Cardiac septum (tissue), 1 donor: ENCODE data around the gene PDZK1IP1. TPM values are rescaled to one million over a fixed set of nuclear protein-coding genes. Genes with fewer than 3 reads are reported as not detected.

ENCODE experiments used
- DNase-seq: peaks from one replicate; pipeline ENCODE4 v3.0.0-alpha.2; 2020; ENCODE audit warnings: low spot score
- intact Hi-C: fragments of 100-400 bp; cut with DNase I; formaldehyde crosslinking; loops from one replicate; pipeline ENCODE4 v1.14.0; 2022
- total RNA-seq: library from RNA; stranded (reverse); fragmentation: NEBNext Ultra II Directional; extraction: Animal tissue kit (Norgen Biotek cat#: 25700); gene quantifications from one replicate; pipeline ENCODE4 v1.2.1, GENCODE V29; 2021
- donor health status: DM: no; HTN: no; CAD: no.

PDZK1IP1 gene
- total RNA-seq, 1 donor from 2014 or later = not detected

DNA sequence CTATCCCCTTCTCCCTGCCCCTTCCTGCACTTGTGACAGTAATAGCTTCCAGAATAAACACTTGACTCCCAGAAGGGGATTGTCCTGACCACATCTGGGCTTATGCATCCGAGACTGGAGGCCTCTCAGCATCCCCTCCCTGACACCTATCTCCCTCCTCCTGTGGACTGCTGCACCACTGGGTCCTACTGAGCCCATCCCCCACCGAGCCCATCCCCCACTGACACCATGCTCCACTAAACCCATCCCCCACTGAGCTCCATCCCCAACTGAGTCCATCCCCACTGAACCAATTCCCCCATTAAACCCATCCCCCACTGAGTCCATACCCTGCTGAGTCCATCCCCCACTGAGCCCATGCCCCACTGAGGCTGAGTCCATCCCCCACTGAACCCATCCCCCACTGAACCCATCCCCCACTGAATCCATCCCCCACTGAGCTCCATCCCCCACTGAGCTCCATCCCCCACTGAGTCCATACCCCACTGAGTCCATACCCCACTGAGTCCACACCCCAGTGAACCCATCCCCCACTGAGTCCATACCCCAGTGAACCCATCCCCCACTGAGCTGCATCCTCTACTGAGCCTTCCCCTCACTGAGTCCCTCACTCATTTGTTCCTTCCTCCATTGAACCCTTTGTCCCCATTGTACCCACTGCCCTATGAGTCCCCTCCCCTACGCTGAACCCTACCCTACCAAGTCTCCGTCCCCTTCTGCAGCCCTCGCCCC, 5.6 kb downstream of the PDZK1IP1 start:
- DNase-seq = no peak
- intact Hi-C loops = no loop called here

- intact Hi-C loops = no loop called here
- DNase-seq = no peak
These were observed 6.3 kb downstream of the PDZK1IP1 start for GRCh38 chr1:47183308-47184089.

DNA sequence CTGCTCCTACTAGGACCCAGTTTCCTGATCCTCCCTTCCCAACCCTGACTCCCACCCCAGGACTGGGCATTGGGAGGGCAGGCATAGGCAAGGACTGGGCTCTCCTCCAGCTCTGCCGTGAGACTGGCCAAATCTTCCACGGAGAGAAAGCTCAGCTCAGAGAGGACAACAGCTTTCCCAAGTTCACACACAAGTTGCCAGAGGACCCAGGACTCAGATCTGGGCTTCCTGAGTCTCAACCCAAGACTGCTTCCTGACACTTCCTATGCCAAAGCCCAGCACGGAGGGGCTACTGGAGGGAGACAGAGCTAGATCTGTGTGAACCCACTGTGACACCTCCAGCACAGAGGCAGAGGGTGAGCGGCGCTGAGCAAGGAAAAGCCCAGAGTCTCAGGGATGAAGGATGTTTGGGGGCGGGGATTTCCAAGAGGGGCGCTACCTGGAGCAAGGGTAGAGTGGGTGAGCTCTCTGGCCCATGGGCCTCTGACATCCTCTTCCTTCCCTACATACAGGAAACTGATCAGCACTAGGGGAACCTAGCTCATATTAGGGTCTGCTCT, 7.1 kb downstream of the PDZK1IP1 start:
- no peak for DNase-seq
- intact Hi-C loops = no loop called here

DNA sequence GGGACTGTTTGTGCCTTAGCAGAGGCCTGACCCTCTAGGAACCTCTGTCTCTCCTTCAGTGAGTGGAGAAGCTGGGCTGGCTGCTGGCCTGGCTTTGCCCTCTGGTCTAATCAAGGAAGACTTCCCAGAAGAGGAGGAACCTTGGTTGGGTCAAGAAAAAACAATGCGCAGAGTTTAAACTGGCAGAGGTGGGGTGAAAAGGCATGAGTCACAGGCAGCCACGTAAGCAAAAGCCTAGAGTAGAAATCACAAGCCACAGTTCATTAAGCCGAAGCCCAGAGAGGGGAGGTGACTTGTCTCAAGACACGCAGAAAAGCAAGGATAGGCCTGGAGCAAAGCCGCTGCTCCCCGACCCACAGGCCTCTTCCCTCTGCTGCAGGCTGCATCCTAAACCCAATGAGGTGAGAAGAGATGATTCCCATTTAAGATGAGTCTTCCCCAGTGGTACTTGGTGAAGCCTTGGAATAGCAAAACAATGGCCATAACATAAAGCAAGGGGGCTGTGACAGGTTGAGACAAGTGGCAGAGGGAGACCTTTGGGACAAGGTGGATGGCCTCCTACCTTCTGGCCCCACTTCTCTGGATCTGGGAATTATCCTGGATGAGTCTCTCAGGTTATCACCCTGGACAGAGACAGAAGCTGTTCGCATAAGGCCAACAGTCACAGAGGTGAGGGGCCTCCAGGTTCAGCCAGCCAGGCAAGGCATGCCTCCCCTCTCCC, 7.7 kb downstream of the PDZK1IP1 start:
- intact Hi-C loops = no loop called here
- no peak for DNase-seq

- intact Hi-C loops = no loop called here
- peak; percentile 65 for DNase-seq
These were observed 8.5 kb downstream of the PDZK1IP1 start for GRCh38 chr1:47181095-47181954.

- intact Hi-C loops = no loop called here
These were observed 9.2 kb downstream of the PDZK1IP1 start for GRCh38 chr1:47180603-47181094.

GRCh38 chr1:47179988-47180563, 9.8 kb downstream of the PDZK1IP1 start:
- intact Hi-C loops = loop anchor here (5.0 kb wide), 3 partner anchors 257 to 547 kb away; partner anchors contain the start of gene FOXD2
- no peak for DNase-seq

More at GRCh38 chr1:47180603-47181094, 9.2 kb downstream of the PDZK1IP1 start:
- peak; percentile 73 for DNase-seq

DNA sequence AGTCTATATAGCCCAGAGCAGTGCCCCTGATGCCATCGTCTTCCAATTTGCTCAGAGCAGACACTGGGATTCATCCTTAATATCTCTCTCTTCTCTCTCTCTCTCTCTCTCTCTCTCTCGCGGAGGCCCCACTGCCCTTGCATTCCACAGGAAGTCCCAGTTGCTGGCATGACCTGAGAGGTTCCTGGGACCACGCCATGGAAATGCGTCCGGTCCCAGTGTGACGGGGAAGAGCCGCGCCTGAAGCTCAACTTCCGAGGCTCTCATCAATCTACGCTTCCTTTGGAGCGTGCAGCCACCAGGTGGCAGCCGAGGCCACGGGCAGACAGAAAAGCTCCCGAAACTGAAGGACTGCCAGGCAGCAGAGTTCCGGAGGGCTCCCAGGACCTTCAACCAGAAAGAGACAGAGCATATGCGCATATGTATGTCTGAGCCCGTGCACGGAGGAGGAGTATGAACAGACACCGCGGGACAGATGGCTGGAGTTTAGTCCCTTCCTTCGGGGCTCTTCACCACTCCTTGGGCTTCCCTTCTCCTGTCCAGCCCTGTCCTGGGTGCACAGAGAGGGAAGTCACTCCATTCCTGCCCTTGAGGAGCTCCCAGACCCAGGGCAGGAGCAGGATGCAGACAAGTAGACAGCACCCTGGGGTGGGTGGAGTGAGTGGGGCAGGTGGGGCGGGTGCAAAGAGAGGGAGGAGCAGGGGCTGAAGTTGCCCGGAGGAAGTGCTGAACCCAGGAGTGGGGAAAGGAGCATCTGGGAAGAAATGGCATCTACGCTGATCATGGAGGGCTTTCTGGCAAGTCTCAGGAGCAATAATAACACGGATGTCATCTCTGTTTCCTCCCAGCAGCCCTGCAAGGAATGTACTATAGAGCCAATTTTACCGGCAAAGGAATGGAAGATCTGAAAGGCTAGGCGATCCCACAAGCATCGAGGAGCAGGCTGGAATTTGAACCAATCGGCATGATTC, 10.5 kb downstream of the PDZK1IP1 start:
- intact Hi-C loops = loop anchor here (5.0 kb wide), 3 partner anchors 258 to 548 kb away; partner anchors contain the start of gene FOXD2
- peak; percentile 87 for DNase-seq

GRCh38 chr1:47178654-47179016, 11.2 kb downstream of the PDZK1IP1 start:
- no peak for DNase-seq
- intact Hi-C loops = loop anchor here (5.0 kb wide), 3 partner anchors 259 to 549 kb away; partner anchors contain the start of gene FOXD2

GRCh38 chr1:47178020-47178419, 11.8 kb downstream of the PDZK1IP1 start:
- intact Hi-C loops = loop anchor here (5.0 kb wide), 3 partner anchors 259 to 549 kb away; partner anchors contain the start of gene FOXD2
- DNase-seq = peak; percentile 59

GRCh38 chr1:47175227-47175934, 14.5 kb downstream of the PDZK1IP1 start:
- intact Hi-C loops = loop anchor here (5.0 kb wide), 3 partner anchors 262 to 552 kb away; partner anchors contain the start of gene FOXD2

DNA sequence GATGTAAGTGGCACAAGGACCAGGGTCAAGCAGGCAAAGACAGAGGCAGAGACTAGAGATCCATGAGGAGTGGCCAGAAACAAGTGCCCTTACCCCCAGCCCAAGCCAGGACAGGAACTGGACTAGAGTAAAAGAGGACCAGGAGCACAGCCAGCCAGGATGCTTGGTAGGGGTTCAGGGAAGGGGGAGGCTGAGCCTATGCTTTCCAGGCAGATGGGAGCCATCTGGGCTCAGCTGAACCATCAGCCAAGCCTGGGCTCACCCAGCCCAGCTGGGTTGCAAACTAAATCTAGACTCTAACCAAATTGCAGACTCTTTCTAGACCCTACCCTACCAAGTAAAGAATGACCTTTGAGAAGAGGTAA, 15.2 kb downstream of the PDZK1IP1 start:
- intact Hi-C loops = loop anchor here (5.0 kb wide), 3 partner anchors 263 to 553 kb away; partner anchors contain the start of gene FOXD2
- no peak for DNase-seq

More at GRCh38 chr1:47175227-47175934, 14.5 kb downstream of the PDZK1IP1 start:
- peak; percentile 73 for DNase-seq

GRCh38 chr1:47172782-47173181, 17.1 kb downstream of the PDZK1IP1 start:
- intact Hi-C loops = no loop called here
- no peak for DNase-seq

GRCh38 chr1:47164552-47164951, 25.3 kb downstream of the PDZK1IP1 start:
- intact Hi-C loops = no loop called here
- no peak for DNase-seq

- DNase-seq = no peak
- intact Hi-C loops = no loop called here
These were observed 28.4 kb downstream of the PDZK1IP1 start for GRCh38 chr1:47161298-47162040.

GRCh38 chr1:47160716-47161115, 29.1 kb downstream of the PDZK1IP1 start:
- no peak for DNase-seq
- intact Hi-C loops = no loop called here
